ENCODE results near the gene KANSL1.

KANSL1 gene

DNA sequence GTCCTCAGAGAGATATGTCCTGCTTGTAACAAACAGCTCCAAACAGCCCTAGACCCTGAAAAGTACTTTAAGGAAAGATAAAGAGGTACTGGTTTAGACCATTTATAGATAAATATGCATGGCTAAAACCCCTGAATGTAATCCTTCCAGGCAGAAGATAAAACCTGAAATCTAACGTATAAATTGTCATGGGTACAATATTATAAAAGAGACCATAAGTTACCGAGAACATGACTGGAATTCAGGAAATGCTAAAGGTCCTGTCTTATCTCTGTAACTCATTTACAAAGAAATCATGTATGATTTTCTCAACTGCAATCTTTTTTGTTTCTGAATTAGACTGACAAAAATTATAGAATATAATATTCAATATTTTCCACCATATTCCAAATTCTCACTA, 9.2 kb upstream of the KANSL1 start:
- TF ChIP-seq, protein P1, sequence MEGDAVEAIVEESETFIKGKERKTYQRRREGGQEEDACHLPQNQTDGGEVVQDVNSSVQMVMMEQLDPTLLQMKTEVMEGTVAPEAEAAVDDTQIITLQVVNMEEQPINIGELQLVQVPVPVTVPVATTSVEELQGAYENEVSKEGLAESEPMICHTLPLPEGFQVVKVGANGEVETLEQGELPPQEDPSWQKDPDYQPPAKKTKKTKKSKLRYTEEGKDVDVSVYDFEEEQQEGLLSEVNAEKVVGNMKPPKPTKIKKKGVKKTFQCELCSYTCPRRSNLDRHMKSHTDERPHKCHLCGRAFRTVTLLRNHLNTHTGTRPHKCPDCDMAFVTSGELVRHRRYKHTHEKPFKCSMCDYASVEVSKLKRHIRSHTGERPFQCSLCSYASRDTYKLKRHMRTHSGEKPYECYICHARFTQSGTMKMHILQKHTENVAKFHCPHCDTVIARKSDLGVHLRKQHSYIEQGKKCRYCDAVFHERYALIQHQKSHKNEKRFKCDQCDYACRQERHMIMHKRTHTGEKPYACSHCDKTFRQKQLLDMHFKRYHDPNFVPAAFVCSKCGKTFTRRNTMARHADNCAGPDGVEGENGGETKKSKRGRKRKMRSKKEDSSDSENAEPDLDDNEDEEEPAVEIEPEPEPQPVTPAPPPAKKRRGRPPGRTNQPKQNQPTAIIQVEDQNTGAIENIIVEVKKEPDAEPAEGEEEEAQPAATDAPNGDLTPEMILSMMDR (IDR thresholded peaks at IDR 0.05; ENCODE audit: extremely low read depth, missing control alignments): no peak
- no peak for DNase-seq (ENCODE audit: low spot score)

DNA sequence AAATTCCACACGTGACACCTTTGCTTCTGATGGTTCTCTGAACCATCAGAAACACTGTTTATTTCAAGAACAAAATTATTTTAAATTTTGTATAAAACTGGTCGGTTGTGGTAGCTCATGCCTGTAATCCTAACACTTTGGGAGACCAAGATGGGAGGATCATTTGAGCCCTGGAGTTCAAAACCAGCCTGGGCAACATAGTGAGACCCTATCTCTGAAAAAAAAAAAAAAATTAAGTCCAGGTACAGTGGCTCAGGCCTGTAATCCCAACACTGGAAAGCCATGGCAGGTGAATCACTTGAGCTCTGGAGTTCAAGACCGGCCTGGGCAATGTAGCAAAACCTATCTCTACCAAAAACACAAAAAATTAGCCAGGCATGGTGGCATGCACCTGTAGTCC, 8.3 kb upstream of the KANSL1 start:
- TF ChIP-seq, protein P1 (IDR thresholded peaks at IDR 0.05; ENCODE audit: extremely low read depth, missing control alignments): no peak
- no peak for DNase-seq (ENCODE audit: low spot score)

DNA sequence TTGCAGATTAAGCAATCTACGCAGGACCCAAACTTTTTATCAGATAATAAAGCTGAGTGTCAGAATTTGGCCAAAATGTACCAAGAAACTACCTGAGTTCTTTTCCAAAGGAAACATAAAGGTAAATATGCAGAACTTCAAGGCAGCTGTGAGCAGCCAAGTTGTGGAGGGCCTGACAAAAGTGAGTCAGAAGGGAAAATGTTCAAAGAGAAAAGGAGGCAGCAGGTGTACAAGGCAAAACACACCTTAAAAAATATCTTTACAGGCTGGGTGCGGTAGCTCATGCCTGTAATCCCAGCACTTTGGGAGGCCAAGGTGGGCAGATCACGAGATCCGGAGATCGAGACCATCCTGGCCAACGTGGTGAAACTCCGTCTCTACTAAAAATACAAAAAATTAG, 7.0 kb upstream of the KANSL1 start:
- TF ChIP-seq, protein P1 (IDR thresholded peaks at IDR 0.05; ENCODE audit: extremely low read depth, missing control alignments): no peak
- DNase-seq (ENCODE audit: low spot score): no peak

DNA sequence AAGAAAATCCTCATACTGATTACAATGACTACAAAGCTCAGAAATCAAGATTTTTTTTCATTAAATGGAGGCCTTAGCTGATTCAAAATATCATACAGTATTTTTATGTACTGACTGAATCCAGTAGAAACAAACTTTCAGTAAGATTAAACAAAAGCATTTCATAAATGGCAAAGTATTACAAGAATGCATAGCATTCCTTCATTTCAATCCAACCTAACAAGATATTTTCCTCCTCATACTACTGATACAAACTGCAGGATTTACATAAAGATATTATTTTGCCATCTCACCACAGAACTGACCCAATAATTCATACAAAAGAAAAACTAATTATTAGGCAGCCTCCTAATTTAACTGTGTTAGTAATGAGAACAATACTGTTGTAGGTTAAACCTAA, 6.2 kb upstream of the KANSL1 start:
- TF ChIP-seq, protein P1 (IDR thresholded peaks at IDR 0.05; ENCODE audit: extremely low read depth, missing control alignments): no peak
- no peak for DNase-seq (ENCODE audit: low spot score)

DNA sequence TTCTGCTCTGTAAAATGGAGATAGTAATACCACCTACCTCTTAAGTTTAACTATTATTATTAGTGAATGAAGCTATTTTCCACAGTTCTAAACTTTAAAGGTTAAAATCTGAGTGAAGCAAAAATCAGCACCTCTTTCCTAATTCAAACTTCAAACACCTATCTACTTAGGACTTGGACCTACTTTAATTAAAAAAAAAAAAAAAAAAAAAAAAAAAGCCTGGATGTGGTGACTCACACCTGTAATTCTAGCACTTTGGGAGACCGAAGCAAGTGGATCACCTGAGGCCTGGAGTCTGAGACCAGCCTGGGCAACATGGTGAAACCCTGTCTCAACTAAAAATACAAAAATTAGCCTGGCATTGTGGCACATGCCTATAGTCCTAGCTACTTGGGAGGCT, 5.0 kb upstream of the KANSL1 start:
- no peak for DNase-seq (ENCODE audit: low spot score)
- TF ChIP-seq, protein P1 (IDR thresholded peaks at IDR 0.05; ENCODE audit: extremely low read depth, missing control alignments): no peak

DNA sequence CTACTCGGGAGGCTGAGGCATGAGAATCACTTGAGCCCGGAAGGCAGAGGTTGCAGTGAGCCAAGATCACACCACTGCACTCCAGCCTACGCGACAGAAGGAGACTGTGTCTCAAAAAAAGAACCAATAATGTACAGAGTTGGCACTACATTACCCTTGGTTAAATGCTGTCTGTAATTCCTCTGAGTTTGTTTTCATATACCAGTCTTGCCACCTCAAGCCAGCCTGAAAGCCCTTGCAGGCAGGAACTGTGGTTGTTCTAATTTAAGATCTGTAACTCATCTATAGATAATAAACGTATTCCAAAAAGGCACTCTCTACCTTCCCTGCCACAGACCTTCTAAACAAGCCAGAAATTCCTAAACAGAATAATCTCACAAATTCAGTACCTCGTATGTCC, 4.3 kb upstream of the KANSL1 start:
- DNase-seq (ENCODE audit: low spot score): no peak
- TF ChIP-seq, protein P1 (IDR thresholded peaks at IDR 0.05; ENCODE audit: extremely low read depth, missing control alignments): no peak

DNA sequence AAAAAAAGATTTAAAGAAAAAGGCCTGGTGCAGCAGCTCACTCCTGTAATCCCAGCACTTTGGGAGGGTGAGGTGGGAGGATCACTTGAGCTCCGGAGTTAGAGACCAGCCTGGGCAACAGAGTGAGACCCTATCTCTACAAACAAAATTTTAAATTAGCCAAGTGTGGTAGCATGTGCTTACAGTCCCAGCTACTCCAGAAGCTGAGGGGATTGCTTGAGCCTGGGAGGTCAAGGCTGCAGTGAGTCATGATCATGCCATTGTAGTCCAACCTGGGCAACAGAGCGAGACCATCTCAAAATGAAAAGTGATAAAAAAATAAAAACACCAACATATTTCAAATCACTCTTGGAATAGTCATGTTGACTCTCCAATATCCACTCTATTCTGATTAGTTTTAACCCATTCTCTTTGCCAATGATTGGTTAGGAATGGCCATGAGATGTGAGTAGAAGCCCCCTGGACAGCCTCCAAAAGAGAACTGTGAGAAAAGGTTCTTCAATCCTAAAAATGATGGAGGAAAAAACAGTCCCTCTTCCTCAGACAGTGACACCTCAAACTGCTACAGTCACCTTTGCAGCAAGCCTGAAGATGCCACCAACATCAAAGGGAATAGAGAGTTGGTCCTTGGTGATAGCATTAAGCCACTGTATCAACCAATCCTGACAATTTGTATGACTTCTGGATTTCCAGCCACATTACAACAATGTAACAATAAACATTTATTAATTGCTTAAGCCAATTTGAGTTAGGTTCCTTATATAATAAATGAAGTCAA, 2.9 kb upstream of the KANSL1 start:
- TF ChIP-seq, protein P1 (IDR thresholded peaks at IDR 0.05; ENCODE audit: extremely low read depth, missing control alignments): no peak
- no peak for DNase-seq (ENCODE audit: low spot score)

Data from GM20000 (cell line).